GM19193 (cell line): Measurements from ENCODE around the gene ALPL.

ENCODE experiments used
- POLR2A ChIP-seq: IDR thresholded peaks from 4 replicates; pipeline ENCODE4 v1.6.1; 2011; ENCODE audit not compliant: insufficient read depth, insufficient read length; ENCODE audit errors: extremely low read depth

The ALPL gene

GRCh38 chr1:21499283-21499950 lies 9.8 kb upstream of the ALPL start:
- TF ChIP-seq POLR2A, result no peak

DNA sequence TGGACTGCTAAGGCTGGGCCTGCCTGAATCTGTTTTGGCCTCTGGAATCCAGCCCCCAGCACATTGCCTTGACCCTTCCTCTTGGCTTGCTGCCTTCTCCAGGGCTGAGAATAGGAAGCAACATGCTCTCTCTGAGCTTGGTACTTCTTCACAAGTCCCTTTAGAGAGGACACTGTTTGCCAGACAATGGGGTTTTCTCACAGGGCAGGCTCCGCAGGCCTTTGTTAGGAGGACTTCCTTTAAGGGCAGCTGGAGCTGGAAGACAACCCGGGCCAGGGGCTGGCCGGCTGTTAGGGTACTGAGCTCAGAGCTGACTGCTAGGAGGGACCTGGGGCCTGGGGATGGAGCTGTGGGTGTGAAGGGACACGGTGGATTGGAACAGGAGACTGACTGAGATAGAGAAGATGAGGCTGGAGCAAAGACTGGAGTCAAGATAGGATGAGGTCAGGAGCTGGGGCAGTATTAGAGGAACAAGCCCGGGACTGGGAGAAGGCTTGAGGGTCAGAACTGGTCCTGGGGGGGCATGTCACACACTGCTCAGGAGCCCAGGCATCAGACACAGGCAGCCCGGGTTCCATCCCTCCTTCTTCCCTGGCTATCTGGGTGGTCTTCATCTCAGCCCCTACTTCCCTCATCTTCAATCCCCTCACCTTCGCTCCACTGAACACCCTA lies 5.4 kb upstream of the ALPL start:
- no peak for TF ChIP-seq POLR2A

DNA sequence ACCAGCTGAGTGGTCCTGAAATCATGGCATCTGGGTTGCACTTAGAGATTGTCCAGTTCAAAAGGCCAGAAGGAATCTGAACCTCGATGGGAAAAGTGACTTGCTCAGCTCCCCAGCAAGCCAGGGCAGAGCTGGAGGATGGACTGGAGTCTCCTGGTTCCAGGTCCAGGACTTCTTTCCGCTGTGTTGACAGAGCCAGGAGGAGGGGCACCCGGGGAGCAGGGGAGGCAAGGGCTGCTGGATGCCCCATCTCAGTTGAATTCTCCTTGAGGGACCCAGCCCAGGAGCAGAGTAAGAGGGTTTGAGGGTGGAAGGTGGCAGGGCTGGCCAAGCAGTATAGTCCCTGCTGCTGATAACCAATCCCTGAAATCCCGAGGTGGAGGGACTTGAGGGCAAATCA lies 2.4 kb upstream of the ALPL start:
- TF ChIP-seq POLR2A, result no peak

DNA sequence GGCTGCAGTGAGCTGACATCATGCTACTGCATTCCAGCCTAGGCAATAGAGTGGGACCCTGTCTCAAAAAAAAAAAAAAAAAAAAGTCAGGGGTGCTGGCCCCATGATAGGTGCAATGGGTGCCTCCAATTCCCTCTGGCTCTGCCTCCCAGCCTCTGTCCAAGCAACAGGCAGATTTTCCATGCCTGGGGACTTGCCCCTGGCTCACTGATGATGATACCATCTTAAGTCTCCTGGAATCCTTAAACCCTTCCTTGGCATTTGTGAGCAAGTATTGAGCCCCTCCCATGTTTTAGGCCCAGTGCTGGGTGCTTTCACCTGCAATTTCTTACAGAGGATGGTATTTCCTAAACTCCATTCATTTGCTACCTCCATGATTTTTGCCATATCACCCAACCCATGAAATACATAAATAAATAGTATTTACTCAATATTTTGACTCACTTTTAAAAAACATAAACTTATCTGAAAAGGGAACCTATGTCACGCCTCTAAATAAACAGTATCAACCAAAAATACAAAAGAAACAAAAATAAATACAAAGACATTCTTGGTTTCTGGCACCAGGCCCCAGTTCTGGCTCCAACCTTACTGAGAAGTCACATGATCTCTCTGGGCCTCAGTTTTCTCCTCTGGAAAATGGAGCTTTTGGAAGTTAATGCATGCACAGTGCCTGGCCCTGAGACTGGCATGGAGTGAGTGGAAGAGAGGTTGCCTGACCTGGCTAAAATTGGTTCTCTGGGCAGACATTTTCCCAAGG lies 1.5 kb upstream of the ALPL start:
- no peak for TF ChIP-seq POLR2A

DNA sequence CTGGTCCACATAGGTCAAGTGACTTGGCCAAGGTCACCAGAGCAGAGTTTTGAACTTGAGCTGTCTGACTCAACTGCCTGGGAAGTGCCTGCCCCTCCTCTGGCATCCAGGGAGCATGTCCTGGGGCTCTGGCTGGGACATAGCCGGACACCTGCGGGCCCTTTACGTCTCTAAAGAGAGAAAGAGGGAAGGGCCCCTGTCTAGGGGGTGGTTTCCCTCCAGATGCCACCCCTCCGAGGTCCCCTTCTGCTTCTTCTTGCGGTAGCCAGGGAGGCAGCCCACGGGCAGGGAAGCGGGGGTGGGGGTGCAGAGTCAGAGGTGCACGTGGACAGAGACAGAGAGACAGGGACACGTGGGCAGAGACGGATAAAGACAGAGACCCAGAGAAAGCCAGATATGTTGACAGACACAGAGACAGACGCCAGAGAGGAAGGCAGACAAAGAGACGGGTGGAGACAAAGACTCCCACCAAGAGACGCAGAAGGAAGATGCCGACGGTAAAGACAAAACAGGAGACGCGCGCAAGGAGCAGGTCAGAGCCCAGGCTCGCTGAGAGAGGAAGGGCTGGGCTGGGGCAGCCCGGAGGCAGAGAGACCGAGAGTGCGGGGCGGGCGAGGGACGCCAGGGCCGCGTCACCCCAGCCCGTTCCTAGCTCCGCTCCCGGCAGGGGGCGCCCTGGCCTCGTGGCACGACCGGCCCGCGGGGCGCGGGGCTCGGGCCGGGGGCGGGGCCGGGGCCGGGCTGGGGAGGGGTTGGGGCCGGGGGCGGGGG lies 458 bp upstream of the ALPL start:
- TF ChIP-seq POLR2A, result no peak

DNA sequence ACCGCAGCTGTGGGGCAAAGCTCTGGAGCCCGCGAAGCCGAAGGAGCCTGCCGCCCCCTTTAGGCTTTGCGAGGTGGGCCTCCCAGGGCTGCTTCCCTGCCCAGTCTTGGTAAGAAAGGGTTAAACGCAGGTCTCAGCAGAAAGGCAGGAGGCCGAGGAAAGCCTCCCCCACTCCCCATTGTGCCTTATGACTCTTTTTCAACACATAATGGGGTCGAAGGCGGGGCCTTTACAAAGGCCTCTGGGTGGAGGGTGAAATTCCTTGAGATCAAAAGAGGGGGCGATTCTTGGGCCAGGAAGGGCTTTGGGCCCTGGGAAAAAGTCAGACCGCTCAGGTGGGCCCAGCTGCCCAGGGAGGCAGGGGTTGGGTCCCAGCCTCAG lies 880 bp downstream of the ALPL start:
- no peak for TF ChIP-seq POLR2A

DNA sequence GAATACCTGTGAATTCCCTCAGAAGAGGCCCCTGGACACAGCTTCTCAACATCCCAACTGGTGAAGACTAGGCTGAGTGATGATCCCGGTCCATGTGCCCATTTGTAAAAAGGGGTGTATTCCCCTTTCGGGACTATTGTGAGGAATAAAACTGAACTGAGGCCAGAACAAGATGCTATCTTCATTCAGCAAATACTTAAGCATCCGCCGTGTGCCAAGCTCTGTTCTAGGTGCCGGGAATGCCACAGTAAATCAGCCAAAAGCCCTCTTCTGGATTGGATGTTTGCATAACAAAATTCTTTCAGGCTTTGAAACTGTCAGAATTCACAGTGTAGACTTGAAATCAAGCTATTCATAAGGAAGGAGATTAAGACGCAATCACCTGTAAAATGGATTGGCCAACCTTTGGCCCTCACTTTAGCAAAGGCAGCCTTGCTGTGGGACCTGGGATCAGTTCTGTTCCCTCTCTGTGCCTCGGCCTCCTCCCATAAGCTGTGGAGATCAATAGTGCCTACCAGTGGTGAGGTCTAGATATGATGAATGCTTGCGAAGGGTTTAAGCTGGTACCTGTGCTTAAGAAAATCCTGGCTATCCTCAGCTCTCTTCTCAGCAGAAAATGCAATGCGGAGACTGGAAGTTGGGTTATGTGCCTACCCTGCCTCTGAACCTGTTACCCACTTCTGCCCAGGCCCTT lies 1.8 kb downstream of the ALPL start:
- no peak for TF ChIP-seq POLR2A

DNA sequence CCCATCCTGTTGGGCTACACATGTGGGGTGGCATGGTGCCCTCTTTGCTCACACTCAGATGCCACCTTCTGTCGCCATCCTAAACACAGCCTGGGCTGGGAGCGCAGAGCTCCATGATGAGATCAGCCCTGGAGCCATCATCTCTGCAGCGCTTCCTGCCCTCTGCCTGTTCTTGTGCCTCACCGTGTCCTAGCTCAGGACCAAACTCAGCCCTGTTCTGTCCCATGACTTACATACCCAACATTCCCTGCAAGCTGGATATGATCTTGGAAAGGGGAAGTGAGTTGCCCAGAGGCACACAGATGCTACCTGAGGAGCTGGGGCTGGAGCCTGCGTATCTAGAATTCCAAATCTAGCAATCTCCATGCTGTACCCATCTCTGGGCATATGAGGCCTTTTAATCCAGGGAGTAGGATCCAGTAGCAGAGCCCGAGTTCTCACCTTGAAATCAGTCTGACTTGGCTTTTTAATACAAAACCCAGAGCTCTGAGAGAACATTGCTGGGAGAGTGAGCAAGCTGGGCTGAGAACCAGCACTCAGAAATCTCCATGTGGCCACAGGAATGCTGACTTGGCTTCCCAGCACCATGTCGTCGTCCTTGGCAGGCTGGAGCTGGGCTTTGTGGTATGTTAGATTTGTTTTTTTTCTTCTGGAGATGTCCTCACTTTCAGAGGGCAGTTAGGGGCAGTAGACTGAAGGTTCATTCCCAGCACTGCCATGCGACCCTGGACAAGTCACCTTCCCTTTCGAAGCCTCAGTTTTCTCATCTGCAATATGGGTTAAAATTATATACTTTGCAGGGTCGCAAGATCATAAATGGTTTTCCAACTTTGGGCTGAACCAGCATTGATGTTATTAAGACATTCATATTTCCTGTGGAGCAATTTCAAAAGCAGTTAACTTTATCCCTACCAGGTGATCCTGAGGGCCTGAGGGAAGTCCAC lies 2.6 kb downstream of the ALPL start:
- TF ChIP-seq POLR2A, result no peak

DNA sequence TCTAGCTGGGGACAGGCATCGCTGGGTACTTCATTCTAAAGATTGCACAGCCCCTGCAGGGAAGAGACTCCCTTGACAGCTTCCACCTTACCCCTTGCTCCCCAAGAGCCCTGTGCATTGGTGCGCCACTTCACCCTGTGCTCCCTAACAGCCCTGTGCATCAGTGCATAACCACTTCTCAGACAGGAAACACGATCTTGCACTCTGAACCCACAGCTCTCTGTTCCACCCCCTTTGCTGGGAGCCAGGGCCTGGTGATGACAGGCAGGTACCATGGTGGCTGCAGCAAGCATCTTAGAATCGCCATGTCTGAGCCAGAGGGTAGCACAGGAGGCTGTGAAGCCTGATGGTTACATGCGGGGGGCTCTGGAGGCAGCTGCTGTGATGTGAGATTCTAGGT lies 5.0 kb downstream of the ALPL start:
- no peak for TF ChIP-seq POLR2A

DNA sequence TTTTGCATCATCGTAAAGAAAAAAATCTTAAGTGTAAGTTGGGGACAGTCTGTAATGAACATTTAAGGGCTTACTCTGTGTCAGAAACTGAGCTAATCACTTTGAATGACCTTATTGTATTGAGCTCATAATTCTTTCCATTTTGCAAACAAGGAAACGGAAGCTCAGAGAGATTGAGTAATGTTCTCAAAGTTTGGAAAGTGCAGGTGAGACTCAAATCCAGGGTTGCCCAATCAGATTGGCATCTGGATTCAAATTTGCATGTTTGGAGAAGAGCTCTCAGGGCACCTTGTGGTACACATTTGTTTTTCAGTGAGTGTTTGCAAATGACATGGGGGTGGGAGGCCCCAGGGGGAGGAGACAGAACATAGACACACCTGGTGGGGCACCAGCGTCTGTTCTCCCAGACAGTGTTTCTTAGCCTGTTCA lies 8.0 kb downstream of the ALPL start:
- TF ChIP-seq POLR2A, result no peak

DNA sequence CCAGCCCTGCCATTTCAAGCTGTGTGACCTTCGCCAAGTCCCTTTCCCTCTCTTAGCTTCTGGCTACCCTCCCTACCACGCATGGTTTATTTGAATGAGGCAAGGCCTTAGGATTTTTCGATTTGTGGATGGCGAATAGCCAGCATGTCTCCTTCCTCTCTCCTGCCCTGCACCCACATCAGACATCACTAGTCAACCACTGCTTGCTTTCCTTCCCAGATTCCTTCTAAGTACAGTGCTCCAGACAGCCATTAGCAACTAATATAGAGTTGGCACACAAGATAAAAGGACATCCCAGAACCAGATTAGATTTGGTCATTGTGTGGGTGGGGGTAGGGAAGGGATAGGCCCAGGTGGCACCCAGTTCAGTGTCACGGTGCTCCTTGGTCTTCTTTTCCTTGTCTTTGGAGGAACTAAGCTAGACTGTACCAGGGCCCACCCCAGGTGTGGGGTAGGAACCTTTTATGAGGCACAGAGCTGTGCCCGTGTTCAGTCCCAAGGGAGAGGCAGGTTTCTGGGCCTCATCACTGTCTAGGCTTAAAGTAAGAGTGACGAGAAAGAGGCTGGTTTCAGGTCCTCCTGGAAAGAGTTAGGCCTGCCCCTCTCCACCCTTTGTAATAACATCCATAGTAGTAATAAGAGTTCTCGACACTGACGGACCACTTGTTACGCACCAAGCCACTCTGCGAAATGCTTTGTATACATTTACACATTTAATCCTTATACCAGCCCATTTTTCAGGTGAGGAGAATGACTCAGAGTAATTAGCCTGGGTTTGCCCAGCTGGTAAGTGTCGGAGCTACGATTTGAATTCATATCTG lies 8.6 kb downstream of the ALPL start:
- no peak for TF ChIP-seq POLR2A

DNA sequence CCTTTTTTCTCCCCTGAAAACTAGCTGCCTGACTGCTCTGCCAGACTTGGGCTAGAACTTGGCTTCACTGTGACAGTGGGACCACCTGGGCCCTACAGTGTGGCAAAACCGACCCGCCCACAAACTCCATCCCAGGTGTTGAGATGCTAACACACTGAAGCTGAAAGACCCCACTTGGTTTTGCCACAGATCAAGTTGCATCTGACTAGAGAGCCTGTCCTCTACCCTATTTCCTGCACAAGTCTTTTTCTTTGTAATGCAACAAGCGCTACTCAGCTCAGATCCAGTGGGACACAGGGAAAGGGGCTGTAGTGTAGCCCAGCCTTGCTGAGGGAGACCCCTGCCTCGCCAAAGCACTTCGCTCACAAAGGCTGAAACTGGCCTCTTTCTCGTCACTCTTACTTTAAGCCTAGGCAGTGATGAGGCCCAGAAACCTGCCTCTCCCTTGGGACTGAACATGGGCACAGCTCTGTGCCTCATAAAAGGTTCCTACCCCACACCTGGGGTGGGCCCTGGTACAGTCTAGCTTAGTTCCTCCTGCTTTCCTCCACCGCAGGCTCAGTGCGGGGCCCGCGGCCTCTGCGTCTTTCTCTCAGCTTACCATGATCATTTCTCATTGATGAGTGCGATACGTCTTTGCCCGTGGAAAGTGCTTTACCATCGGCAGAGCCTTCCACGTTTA lies 9.7 kb downstream of the ALPL start:
- no peak for TF ChIP-seq POLR2A
